A549 (cell line): ENCODE results near the gene ARMH2. TPM values are rescaled to one million over a fixed set of nuclear protein-coding genes. Genes with fewer than 3 reads are reported as not detected.

Source experiments
- ATAC-seq, 2 experiments: fragments of 200-7000 bp in 1 of 2; fragments of >200 bp in 1 of 2; cut with Nextera tagmentation in 1 of 2; cut with Tn5 transposase in 1 of 2; 3 replicates each; pipeline versions ENCODE4 v1.8.0 to v1.9.1; 2018 to 2020; ENCODE audit warnings: mild to moderate bottlenecking in 1 of 2, moderate library complexity in 1 of 2
- CTCF ChIA-PET: fragments of 300-600 bp; sonication (Branson Sonifier 250); formaldehyde crosslinking; extraction: SDS; loops from one replicate; lab custom pipeline; 2021; ENCODE audit warnings: antibody characterized with exemption, inconsistent platforms; lab: Yijun Ruan, JAX
- POLR2A ChIA-PET: fragments of 350-600 bp; formaldehyde crosslinking; extraction: SDS; loops from one replicate; lab custom pipeline; 2021; ENCODE audit warnings: antibody characterized with exemption, inconsistent platforms; lab: Yijun Ruan, JAX
- DNase-seq, 2 experiments: peaks; one replicate each; pipeline versions ENCODE4 v3.0.0 to v3.0.0-alpha.2; 2011 to 2016; ENCODE audit warnings: low read depth in 1 of 2, low spot score in 1 of 2
- FAIRE-seq: peaks from 2 replicates; lab custom pipeline; 2011; peaks lifted over from hg19 to GRCh38; lab: Jason Lieb, UNC
- H3K27ac ChIP-seq, 2 experiments: fragments of >200 bp; sonication (Bioruptor Twin); formaldehyde crosslinking; 3 replicates each; pipeline ENCODE4 v1.5.1; 2016 to 2017
- H3K4me1 ChIP-seq: fragments of >200 bp; sonication (Bioruptor Twin); formaldehyde crosslinking; 3 replicates; pipeline ENCODE4 v1.6.1; 2016
- H3K4me2 ChIP-seq: fragments of >200 bp; sonication (Bioruptor Twin); formaldehyde crosslinking; 3 replicates; pipeline ENCODE4 v1.6.1; 2016
- H3K4me3 ChIP-seq: fragments of >200 bp; sonication (Bioruptor Twin); formaldehyde crosslinking; 3 replicates; pipeline ENCODE4 v1.5.1; 2016
- H3K9me3 ChIP-seq: fragments of >200 bp; sonication (Bioruptor Twin); formaldehyde crosslinking; 3 replicates; pipeline ENCODE4 v1.6.1; 2016
- CHD4 ChIP-seq: fragments of 200-600 bp; sonication (generic); IDR thresholded peaks from 2 replicates; pipeline ENCODE4 v1.6.1; 2016; ENCODE audit warnings: antibody characterized with exemption, mild to moderate bottlenecking, borderline replicate concordance
- EHF ChIP-seq: fragments of 250-450 bp; sonication (Bioruptor Pico); IDR thresholded peaks from 2 replicates; pipeline ENCODE4 v1.5.0; 2020; ENCODE audit warnings: mild to moderate bottlenecking
- EHMT2 ChIP-seq: fragments of 200-600 bp; sonication (generic); IDR thresholded peaks from 2 replicates; pipeline ENCODE4 v1.6.1; 2016; ENCODE audit warnings: antibody characterized with exemption, low read depth, mild to moderate bottlenecking, moderate library complexity
- FOSB ChIP-seq: fragments of 250-450 bp; sonication (Bioruptor Pico); IDR thresholded peaks from 2 replicates; pipeline ENCODE4 v1.5.0; 2020; ENCODE audit warnings: mild to moderate bottlenecking, moderate library complexity
- FOSL2 ChIP-seq, 2 experiments: fragments of 450-650 bp in 1 of 2; fragments of >200 bp in 1 of 2; sonication (Bioruptor Twin) in 1 of 2; formaldehyde crosslinking; IDR thresholded peaks; 2 replicates each; pipeline versions ENCODE4 v1.5.0 to v1.6.1; 2016 to 2020; ENCODE audit warnings: mild to moderate bottlenecking in 1 of 2, moderate library complexity in 1 of 2
- GATA3 ChIP-seq: IDR thresholded peaks from 2 replicates; pipeline ENCODE4 v1.6.1; 2012; ENCODE audit warnings: borderline replicate concordance
- HOXB13 ChIP-seq: fragments of 250-450 bp; sonication (Bioruptor Pico); IDR thresholded peaks from 2 replicates; pipeline ENCODE4 v1.5.0; 2020; ENCODE audit warnings: low read depth, mild to moderate bottlenecking, moderate library complexity
- HOXB5 ChIP-seq: fragments of 250-450 bp; sonication (Bioruptor Pico); IDR thresholded peaks from 2 replicates; pipeline ENCODE4 v1.5.0; 2020; ENCODE audit warnings: mild to moderate bottlenecking, moderate library complexity
- JUN ChIP-seq, 2 experiments: fragments of >200 bp; sonication (Bioruptor Twin); formaldehyde crosslinking; IDR thresholded peaks; 2 replicates in 1 of 2; 3 replicates in 1 of 2; pipeline ENCODE4 v1.6.1; 2016 to 2017
- JUNB ChIP-seq: fragments of >200 bp; sonication (Bioruptor Twin); formaldehyde crosslinking; IDR thresholded peaks from 2 replicates; pipeline ENCODE4 v1.6.1; 2016
- MAZ ChIP-seq: fragments of 150-350 bp; IDR thresholded peaks from 2 replicates; pipeline ENCODE4 v1.6.1; 2014; ENCODE audit warnings: antibody characterized with exemption, low read depth, low read length, borderline replicate concordance
- NPAS2 ChIP-seq: fragments of 250-450 bp; sonication (Bioruptor Pico); IDR thresholded peaks from 2 replicates; pipeline ENCODE4 v1.8.0; 2022; ENCODE audit warnings: mild to moderate bottlenecking, moderate library complexity, borderline replicate concordance
- POLR2A ChIP-seq: IDR thresholded peaks from 2 replicates; pipeline ENCODE4 v1.6.1; 2012; ENCODE audit warnings: mild to moderate bottlenecking, low read length
- POLR2AphosphoS2 ChIP-seq: conservative IDR thresholded peaks from 2 replicates; pipeline ENCODE4 v1.6.1; 2012; ENCODE audit warnings: low read length, improper control_type of control experiment, inconsistent platforms
- RARB ChIP-seq: fragments of 250-450 bp; sonication (Bioruptor Pico); IDR thresholded peaks from 2 replicates; pipeline ENCODE4 v1.8.0; 2021; ENCODE audit warnings: mild to moderate bottlenecking, moderate library complexity
- TFCP2L1 ChIP-seq: fragments of 250-450 bp; sonication (Bioruptor Pico); IDR thresholded peaks from 2 replicates; pipeline ENCODE4 v1.5.0; 2021; ENCODE audit warnings: mild to moderate bottlenecking
- WGBS: methylation state at CpG from one replicate; pipeline ENCODE4 v1.1.6; 2017; ENCODE audit errors: missing lambda C conversion rate; 5-methylcytosine and 5-hydroxymethylcytosine counted together
- polyA plus RNA-seq, 4 experiments: library from polyadenylated mRNA; depleted of rRNA in 3 of 4; stranded (reverse); fragments of >200 nt; fragmentation: RNase III in 1 of 4; extraction: RNeasy Plus Mini Kit Qiagen cat#74134 plus additional on column Dnase treatment in 1 of 4; gene quantifications; 2 replicates in 3 of 4; 3 replicates in 1 of 4; pipeline ENCODE4 v1.2.3, GENCODE V29; 2011 to 2017
- TF ChIP-seq, protein P1 (sequence below): fragments of 200-600 bp; sonication (generic); IDR thresholded peaks from 2 replicates; pipeline ENCODE4 v1.6.1; 2016; ENCODE audit warnings: antibody characterized with exemption, mild to moderate bottlenecking, moderate library complexity
- TF ChIP-seq, protein P2 (sequence below): IDR thresholded peaks from 2 replicates; pipeline ENCODE4 v1.6.1; 2012; ENCODE audit warnings: low read depth, borderline replicate concordance
- TF ChIP-seq, protein P3 (sequence below): fragments of >200 bp; sonication (Bioruptor Twin); formaldehyde crosslinking; IDR thresholded peaks from 3 replicates; pipeline ENCODE4 v1.5.1; 2016
- TF ChIP-seq, protein P4 (sequence below): fragments of 250-450 bp; sonication (Bioruptor Pico); IDR thresholded peaks from 2 replicates; pipeline ENCODE4 v1.5.0; 2021; ENCODE audit warnings: mild to moderate bottlenecking, moderate library complexity, borderline replicate concordance
- TF ChIP-seq, protein P5 (sequence below): fragments of 150-350 bp; IDR thresholded peaks from 2 replicates; pipeline ENCODE4 v1.6.1; 2014; ENCODE audit warnings: low read depth, mild to moderate bottlenecking, low read length
- TF ChIP-seq, protein P6 (sequence below): fragments of 250-450 bp; sonication (Bioruptor Pico); IDR thresholded peaks from 2 replicates; pipeline ENCODE4 v1.5.0; 2020; ENCODE audit warnings: low read depth, mild to moderate bottlenecking, moderate library complexity

The ARMH2 gene
- polyA plus RNA-seq, 2 of the 4 experiments (the other 2 are of a cell fraction) = not detected

DNA sequence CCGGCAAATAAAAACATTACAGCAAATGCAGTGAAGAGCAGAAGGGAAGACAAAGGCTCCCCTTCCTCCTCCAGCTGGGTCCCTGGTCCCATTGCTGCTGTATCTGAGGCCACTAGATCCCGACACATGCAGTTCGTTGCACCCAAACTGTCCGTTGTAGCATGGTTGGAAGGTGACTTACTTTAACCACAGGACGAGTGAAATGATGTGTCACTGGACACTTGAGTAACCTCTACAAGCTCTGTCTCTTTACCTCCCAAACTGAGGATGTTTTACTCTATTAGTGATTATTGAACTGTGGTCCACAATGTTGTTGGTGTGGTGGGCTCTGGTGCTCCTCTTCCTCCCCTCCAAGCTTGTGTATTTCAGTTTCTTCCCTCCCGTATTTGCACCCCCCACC lies 46.2 kb upstream of the ARMH2 start (continued):
- TF ChIP-seq, protein P1, sequence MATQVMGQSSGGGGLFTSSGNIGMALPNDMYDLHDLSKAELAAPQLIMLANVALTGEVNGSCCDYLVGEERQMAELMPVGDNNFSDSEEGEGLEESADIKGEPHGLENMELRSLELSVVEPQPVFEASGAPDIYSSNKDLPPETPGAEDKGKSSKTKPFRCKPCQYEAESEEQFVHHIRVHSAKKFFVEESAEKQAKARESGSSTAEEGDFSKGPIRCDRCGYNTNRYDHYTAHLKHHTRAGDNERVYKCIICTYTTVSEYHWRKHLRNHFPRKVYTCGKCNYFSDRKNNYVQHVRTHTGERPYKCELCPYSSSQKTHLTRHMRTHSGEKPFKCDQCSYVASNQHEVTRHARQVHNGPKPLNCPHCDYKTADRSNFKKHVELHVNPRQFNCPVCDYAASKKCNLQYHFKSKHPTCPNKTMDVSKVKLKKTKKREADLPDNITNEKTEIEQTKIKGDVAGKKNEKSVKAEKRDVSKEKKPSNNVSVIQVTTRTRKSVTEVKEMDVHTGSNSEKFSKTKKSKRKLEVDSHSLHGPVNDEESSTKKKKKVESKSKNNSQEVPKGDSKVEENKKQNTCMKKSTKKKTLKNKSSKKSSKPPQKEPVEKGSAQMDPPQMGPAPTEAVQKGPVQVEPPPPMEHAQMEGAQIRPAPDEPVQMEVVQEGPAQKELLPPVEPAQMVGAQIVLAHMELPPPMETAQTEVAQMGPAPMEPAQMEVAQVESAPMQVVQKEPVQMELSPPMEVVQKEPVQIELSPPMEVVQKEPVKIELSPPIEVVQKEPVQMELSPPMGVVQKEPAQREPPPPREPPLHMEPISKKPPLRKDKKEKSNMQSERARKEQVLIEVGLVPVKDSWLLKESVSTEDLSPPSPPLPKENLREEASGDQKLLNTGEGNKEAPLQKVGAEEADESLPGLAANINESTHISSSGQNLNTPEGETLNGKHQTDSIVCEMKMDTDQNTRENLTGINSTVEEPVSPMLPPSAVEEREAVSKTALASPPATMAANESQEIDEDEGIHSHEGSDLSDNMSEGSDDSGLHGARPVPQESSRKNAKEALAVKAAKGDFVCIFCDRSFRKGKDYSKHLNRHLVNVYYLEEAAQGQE = no peak
- no peak for TF ChIP-seq MAZ
- TF ChIP-seq, protein P2, sequence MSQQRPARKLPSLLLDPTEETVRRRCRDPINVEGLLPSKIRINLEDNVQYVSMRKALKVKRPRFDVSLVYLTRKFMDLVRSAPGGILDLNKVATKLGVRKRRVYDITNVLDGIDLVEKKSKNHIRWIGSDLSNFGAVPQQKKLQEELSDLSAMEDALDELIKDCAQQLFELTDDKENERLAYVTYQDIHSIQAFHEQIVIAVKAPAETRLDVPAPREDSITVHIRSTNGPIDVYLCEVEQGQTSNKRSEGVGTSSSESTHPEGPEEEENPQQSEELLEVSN = no peak

DNA sequence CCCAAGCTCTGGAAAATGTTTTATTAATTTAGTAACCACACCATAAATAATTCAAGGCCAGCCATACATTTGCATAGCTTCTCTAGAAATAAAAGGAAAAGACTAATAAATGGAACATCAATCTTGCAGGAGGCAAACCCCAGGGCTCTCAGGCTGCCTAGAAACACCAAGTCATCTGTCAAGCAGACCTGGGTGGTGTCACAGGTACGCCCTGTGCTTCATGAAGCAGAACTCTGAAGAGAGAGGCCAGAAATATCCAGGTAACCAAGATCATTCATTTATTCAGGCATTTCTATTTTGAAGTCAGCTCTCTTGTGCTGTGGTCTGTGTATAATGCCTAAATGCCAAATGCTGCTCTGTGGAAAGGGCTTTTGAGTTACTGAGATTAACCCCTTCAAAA lies 45.3 kb upstream of the ARMH2 start:
- CTCF ChIA-PET = interaction anchor here (0.7 to 3.8 kb wide), 5 partner anchors 12 to 551 kb away, joined by 3 to 16 read pairs (median 3); no protein-coding TSS in a partner anchor
- no peak for TF ChIP-seq EHF (CRISPR knock-in tag)
- no peak for TF ChIP-seq HOXB13 (CRISPR knock-in tag)
- no peak for TF ChIP-seq HOXB5 (CRISPR knock-in tag)
- no peak for TF ChIP-seq CHD4
- no peak for TF ChIP-seq FOSB (CRISPR knock-in tag)
- no peak for TF ChIP-seq EHMT2
- TF ChIP-seq FOSL2 (IDR thresholded peaks at IDR 0.05) = no peak
- TF ChIP-seq FOSL2 (CRISPR knock-in tag; IDR thresholded peaks at IDR 0.05) = no peak
- TF ChIP-seq, protein P3, sequence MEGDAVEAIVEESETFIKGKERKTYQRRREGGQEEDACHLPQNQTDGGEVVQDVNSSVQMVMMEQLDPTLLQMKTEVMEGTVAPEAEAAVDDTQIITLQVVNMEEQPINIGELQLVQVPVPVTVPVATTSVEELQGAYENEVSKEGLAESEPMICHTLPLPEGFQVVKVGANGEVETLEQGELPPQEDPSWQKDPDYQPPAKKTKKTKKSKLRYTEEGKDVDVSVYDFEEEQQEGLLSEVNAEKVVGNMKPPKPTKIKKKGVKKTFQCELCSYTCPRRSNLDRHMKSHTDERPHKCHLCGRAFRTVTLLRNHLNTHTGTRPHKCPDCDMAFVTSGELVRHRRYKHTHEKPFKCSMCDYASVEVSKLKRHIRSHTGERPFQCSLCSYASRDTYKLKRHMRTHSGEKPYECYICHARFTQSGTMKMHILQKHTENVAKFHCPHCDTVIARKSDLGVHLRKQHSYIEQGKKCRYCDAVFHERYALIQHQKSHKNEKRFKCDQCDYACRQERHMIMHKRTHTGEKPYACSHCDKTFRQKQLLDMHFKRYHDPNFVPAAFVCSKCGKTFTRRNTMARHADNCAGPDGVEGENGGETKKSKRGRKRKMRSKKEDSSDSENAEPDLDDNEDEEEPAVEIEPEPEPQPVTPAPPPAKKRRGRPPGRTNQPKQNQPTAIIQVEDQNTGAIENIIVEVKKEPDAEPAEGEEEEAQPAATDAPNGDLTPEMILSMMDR = no peak
- no peak for TF ChIP-seq JUNB
- TF ChIP-seq, protein P4, sequence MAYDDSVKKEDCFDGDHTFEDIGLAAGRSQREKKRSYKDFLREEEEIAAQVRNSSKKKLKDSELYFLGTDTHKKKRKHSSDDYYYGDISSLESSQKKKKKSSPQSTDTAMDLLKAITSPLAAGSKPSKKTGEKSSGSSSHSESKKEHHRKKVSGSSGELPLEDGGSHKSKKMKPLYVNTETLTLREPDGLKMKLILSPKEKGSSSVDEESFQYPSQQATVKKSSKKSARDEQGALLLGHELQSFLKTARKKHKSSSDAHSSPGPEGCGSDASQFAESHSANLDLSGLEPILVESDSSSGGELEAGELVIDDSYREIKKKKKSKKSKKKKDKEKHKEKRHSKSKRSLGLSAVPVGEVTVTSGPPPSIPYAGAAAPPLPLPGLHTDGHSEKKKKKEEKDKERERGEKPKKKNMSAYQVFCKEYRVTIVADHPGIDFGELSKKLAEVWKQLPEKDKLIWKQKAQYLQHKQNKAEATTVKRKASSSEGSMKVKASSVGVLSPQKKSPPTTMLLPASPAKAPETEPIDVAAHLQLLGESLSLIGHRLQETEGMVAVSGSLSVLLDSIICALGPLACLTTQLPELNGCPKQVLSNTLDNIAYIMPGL = no peak
- no peak for TF ChIP-seq JUN (IDR thresholded peaks at IDR 0.05)
- TF ChIP-seq, all 56 proteins: peak for 0
- H3K4me2 ChIP-seq = no peak overlapping the region
- no peak overlapping the region for H3K27ac ChIP-seq
- POLR2A ChIA-PET = no interaction called here
- ATAC-seq = no peak
- DNase-seq = no peak
- no peaks in the 10 kb centered on the region for H3K9me3 ChIP-seq
- FAIRE-seq = no peak
- WGBS = 58% methylated on average over 1 of the region's 1 CpG
- H3K4me1 ChIP-seq = no peaks in the 10 kb centered on the region
- H3K4me3 ChIP-seq = no peak overlapping the region

DNA sequence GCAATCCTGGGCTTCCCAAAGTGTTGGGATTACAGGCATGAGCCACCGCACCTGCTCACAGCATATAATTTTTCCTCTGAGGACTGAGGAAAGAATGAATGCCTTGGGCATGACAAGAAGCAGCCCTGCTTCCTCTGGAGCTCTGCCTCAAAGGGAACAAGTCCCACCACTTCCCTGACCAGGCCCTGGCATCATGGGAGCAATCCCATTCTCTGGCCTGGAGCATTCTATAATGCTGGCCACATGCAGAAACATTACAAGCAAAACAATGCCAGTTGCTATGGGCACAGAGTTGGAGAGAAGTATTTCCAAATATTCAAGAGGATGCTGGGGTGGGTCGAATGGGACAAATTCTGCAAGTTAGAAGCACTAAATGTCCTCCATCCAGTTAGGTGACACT lies 41.5 kb upstream of the ARMH2 start:
- ATAC-seq (no peak), DNase-seq (no peak), FAIRE-seq (no peak)
- ChIA-PET CTCF (no interaction called here), POLR2A (no interaction called here)
- Histone ChIP-seq H3K27ac (no peak overlapping the region), H3K4me1 (no peaks in the 10 kb centered on the region), H3K9me3 (no peaks in the 10 kb centered on the region), H3K4me3 (no peak overlapping the region), H3K4me2 (no peak overlapping the region)
- 46% methylated on average over 2 of the region's 2 CpGs for WGBS
- TF ChIP-seq GATA3 = no peak
- no peak for TF ChIP-seq RARB (CRISPR knock-in tag)
- TF ChIP-seq HOXB5 (CRISPR knock-in tag) = no peak
- TF ChIP-seq POLR2A = no peak
- no peak for TF ChIP-seq NPAS2
- TF ChIP-seq, protein P5, sequence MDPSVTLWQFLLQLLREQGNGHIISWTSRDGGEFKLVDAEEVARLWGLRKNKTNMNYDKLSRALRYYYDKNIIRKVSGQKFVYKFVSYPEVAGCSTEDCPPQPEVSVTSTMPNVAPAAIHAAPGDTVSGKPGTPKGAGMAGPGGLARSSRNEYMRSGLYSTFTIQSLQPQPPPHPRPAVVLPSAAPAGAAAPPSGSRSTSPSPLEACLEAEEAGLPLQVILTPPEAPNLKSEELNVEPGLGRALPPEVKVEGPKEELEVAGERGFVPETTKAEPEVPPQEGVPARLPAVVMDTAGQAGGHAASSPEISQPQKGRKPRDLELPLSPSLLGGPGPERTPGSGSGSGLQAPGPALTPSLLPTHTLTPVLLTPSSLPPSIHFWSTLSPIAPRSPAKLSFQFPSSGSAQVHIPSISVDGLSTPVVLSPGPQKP = no peak
- no peak for TF ChIP-seq TFCP2L1
- TF ChIP-seq, protein P6, sequence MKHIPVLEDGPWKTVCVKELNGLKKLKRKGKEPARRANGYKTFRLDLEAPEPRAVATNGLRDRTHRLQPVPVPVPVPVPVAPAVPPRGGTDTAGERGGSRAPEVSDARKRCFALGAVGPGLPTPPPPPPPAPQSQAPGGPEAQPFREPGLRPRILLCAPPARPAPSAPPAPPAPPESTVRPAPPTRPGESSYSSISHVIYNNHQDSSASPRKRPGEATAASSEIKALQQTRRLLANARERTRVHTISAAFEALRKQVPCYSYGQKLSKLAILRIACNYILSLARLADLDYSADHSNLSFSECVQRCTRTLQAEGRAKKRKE (CRISPR knock-in tag) = no peak
- no peak for TF ChIP-seq POLR2AphosphoS2
